Panc1 (cell line): ENCODE results near the gene ELF3. TPM values are rescaled to one million over a fixed set of nuclear protein-coding genes. Genes with fewer than 3 reads are reported as not detected.

Experiments used
- ATAC-seq: fragments of 200-7000 bp; cut with Tn5 transposase; 2 replicates; pipeline ENCODE4 v1.9.1; 2020; ENCODE audit warnings: mild to moderate bottlenecking, moderate library complexity
- BruUV-seq: library from RNA; stranded (reverse); fragments of 400-500 nt; replicated peaks from 2 replicates; lab custom pipeline; 2021; lab: Mats Ljungman, UMichigan
- CTCF ChIA-PET: fragments of 300-600 bp; sonication (Branson Sonifier 250); formaldehyde crosslinking; loops from one replicate; lab custom pipeline; 2022; ENCODE audit warnings: antibody characterized with exemption; lab: Charles Lee
- POLR2A ChIA-PET: fragments of 300-600 bp; sonication (Branson Sonifier 250); formaldehyde crosslinking; loops from one replicate; lab custom pipeline; 2022; ENCODE audit warnings: antibody characterized with exemption; lab: Charles Lee
- DNase-seq: peaks from one replicate; pipeline ENCODE4 v3.0.0-alpha.2; 2010; ENCODE audit warnings: low read depth, low spot score
- H3K27ac ChIP-seq: 2 replicates; pipeline ENCODE4 v1.5.1; 2011; ENCODE audit warnings: mild to moderate bottlenecking, low read length, inconsistent platforms
- H3K27me3 ChIP-seq: fragments of 200-500 bp; sonication (Bioruptor generic); 2 replicates; pipeline ENCODE4 v1.6.0; 2014; ENCODE audit warnings: low read length, inconsistent platforms; ENCODE audit not compliant: control insufficient read depth, insufficient read depth
- H3K36me3 ChIP-seq: fragments of 200-500 bp; sonication (Bioruptor generic); 2 replicates; pipeline ENCODE4 v1.5.1; 2014; ENCODE audit warnings: inconsistent platforms, mild to moderate bottlenecking, low read length, moderate library complexity; ENCODE audit not compliant: control insufficient read depth, insufficient read depth
- H3K4me1 ChIP-seq: 2 replicates; pipeline ENCODE4 v1.5.1; 2011; ENCODE audit warnings: inconsistent platforms, mild to moderate bottlenecking, low read length, moderate library complexity; ENCODE audit not compliant: control insufficient read depth, insufficient read depth
- H3K4me3 ChIP-seq, 2 experiments: 2 replicates each; pipeline ENCODE4 v1.5.1; 2011 to 2012; ENCODE audit warnings: low read depth in 2 of 2, low read length in 2 of 2, mild to moderate bottlenecking in 2 of 2, inconsistent platforms in 1 of 2, moderate library complexity in 1 of 2
- H3K9me3 ChIP-seq: fragments of 200-500 bp; sonication (Bioruptor generic); 2 replicates; pipeline ENCODE4 v1.5.1; 2014; ENCODE audit warnings: low read depth, mild to moderate bottlenecking, inconsistent platforms, low read length, moderate library complexity; ENCODE audit not compliant: control insufficient read depth, insufficient read depth
- POLR2AphosphoS5 ChIP-seq: IDR thresholded peaks from 2 replicates; pipeline ENCODE4 v1.6.1; 2012; ENCODE audit warnings: mild to moderate bottlenecking, low read depth, low read length, moderate library complexity
- SIN3A ChIP-seq: IDR thresholded peaks from 2 replicates; pipeline ENCODE4 v1.6.1; 2012; ENCODE audit warnings: low read depth, mild to moderate bottlenecking, low read length, moderate library complexity, borderline replicate concordance; ENCODE audit not compliant: insufficient read depth
- TCF7L2 ChIP-seq: IDR thresholded peaks from 2 replicates; pipeline ENCODE4 v1.6.1; 2011; ENCODE audit warnings: mild to moderate bottlenecking, low read depth, low read length, inconsistent platforms
- in situ Hi-C: cut with HindIII; loops from 2 replicates; pipeline ENCODE4 v1.10.0; 2016; ENCODE audit warnings: low sequenced_read_pairs, low pct_unique_long_range_greater_than_20kb
- intact Hi-C: fragments of 100-400 bp; cut with micrococcal nuclease; formaldehyde crosslinking; loops from one replicate; pipeline ENCODE4 v1.10.0; 2022; ENCODE audit not compliant: unreplicated experiment
- total RNA-seq: library from RNA; stranded (reverse); gene quantifications from one replicate; pipeline ENCODE4 v1.2.1, GENCODE V29; 2021; ENCODE audit not compliant: unreplicated experiment
- TF ChIP-seq, protein P1 (sequence below), 2 experiments: IDR thresholded peaks; 2 replicates each; pipeline ENCODE4 v1.6.1; 2011 to 2012; ENCODE audit warnings: low read depth in 2 of 2, control low read depth in 1 of 2, low read length in 1 of 2, mild to moderate bottlenecking in 1 of 2, moderate library complexity in 1 of 2; ENCODE audit not compliant: insufficient read depth in 1 of 2
- TF ChIP-seq, protein P2 (sequence below): fragments of 450-650 bp; IDR thresholded peaks from 2 replicates; pipeline ENCODE4 v1.5.1; 2017; ENCODE audit warnings: mild to moderate bottlenecking

Gene ELF3
- total RNA-seq, 1 experiment from 2014 or later = 126 TPM

DNA sequence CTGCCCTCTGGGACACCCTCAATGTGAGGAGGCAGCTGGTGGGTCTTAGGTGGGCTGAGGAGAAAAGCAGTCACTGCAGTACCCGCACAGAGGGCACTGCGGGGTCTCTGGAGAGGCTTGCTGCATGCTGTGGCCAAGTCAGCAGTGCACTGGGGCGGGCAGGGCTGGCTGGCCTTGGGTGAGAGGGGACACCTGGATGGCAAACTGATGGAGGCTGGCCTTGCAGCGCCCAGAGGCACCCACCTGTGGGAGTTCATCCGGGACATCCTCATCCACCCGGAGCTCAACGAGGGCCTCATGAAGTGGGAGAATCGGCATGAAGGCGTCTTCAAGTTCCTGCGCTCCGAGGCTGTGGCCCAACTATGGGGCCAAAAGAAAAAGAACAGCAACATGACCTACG, 3.2 kb downstream of the ELF3 start:
- Histone ChIP-seq H3K36me3 (peaks cover 7% of the 10 kb centered on the region; the same call in 1 of the 2 replicates), H3K4me3 (peak overlapping the region; percentile 41 to 72), H3K4me1 (peaks cover 61% of the 10 kb centered on the region), H3K27me3 (no peaks in the 10 kb centered on the region), H3K27ac (peak overlapping the region; percentile 84), H3K9me3 (no peaks in the 10 kb centered on the region)
- ChIA-PET CTCF (interaction anchor here (0.6 kb wide), 1 partner anchor 98 kb away, joined by 3 read pairs; no protein-coding TSS in a partner anchor), POLR2A (interaction anchor here (0.5 kb wide), 1 partner anchor 100 kb away, joined by 5 read pairs; no protein-coding TSS in a partner anchor)
- TF ChIP-seq TCF7L2 = no peak
- TF ChIP-seq POLR2AphosphoS5 = no peak
- TF ChIP-seq, protein P1, sequence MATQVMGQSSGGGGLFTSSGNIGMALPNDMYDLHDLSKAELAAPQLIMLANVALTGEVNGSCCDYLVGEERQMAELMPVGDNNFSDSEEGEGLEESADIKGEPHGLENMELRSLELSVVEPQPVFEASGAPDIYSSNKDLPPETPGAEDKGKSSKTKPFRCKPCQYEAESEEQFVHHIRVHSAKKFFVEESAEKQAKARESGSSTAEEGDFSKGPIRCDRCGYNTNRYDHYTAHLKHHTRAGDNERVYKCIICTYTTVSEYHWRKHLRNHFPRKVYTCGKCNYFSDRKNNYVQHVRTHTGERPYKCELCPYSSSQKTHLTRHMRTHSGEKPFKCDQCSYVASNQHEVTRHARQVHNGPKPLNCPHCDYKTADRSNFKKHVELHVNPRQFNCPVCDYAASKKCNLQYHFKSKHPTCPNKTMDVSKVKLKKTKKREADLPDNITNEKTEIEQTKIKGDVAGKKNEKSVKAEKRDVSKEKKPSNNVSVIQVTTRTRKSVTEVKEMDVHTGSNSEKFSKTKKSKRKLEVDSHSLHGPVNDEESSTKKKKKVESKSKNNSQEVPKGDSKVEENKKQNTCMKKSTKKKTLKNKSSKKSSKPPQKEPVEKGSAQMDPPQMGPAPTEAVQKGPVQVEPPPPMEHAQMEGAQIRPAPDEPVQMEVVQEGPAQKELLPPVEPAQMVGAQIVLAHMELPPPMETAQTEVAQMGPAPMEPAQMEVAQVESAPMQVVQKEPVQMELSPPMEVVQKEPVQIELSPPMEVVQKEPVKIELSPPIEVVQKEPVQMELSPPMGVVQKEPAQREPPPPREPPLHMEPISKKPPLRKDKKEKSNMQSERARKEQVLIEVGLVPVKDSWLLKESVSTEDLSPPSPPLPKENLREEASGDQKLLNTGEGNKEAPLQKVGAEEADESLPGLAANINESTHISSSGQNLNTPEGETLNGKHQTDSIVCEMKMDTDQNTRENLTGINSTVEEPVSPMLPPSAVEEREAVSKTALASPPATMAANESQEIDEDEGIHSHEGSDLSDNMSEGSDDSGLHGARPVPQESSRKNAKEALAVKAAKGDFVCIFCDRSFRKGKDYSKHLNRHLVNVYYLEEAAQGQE (IDR thresholded peaks at IDR 0.05; ENCODE audit: insufficient read depth in 1 of 2, low read depth in 2 of 2, low read length in 1 of 2) = no peak
- no peak for TF ChIP-seq SIN3A
- TF ChIP-seq, protein P2, sequence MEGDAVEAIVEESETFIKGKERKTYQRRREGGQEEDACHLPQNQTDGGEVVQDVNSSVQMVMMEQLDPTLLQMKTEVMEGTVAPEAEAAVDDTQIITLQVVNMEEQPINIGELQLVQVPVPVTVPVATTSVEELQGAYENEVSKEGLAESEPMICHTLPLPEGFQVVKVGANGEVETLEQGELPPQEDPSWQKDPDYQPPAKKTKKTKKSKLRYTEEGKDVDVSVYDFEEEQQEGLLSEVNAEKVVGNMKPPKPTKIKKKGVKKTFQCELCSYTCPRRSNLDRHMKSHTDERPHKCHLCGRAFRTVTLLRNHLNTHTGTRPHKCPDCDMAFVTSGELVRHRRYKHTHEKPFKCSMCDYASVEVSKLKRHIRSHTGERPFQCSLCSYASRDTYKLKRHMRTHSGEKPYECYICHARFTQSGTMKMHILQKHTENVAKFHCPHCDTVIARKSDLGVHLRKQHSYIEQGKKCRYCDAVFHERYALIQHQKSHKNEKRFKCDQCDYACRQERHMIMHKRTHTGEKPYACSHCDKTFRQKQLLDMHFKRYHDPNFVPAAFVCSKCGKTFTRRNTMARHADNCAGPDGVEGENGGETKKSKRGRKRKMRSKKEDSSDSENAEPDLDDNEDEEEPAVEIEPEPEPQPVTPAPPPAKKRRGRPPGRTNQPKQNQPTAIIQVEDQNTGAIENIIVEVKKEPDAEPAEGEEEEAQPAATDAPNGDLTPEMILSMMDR = no peak
- in situ Hi-C loops = no loop called here
- ATAC-seq (no peak), DNase-seq (no peak)
- intact Hi-C loops = no loop called here
- no TSS peak for BruUV-seq

- ChIA-PET CTCF (interaction anchor here (0.6 kb wide), 2 partner anchors 27 to 97 kb away, joined by 3 to 6 read pairs; no protein-coding TSS in a partner anchor), POLR2A (no interaction called here)
- DNase-seq (no peak), ATAC-seq (no peak)
- no TSS peak for BruUV-seq
- peak overlapping the region; percentile 84 for H3K27ac ChIP-seq
- H3K4me1 ChIP-seq = peaks cover 64% of the 10 kb centered on the region
- no peaks in the 10 kb centered on the region for H3K9me3 ChIP-seq
- in situ Hi-C loops = no loop called here
- H3K27me3 ChIP-seq = no peaks in the 10 kb centered on the region
- H3K4me3 ChIP-seq = peak overlapping the region; percentile 41 to 72
- H3K36me3 ChIP-seq = peaks cover 7% of the 10 kb centered on the region; the same call in 1 of the 2 replicates
- intact Hi-C loops = no loop called here
- TF ChIP-seq, protein P2 = no peak
- TF ChIP-seq, protein P1 (IDR thresholded peaks at IDR 0.05; ENCODE audit: insufficient read depth in 1 of 2, low read depth in 2 of 2, low read length in 1 of 2) = no peak
- no peak for TF ChIP-seq TCF7L2
- TF ChIP-seq SIN3A = no peak
Measured at GRCh38 chr1:202014060-202014459, 3.7 kb downstream of the ELF3 start.
